Mesenteric fat pad (tissue), 1 donor: ENCODE data around the gene FZD7. TPM values are rescaled to one million over a fixed set of nuclear protein-coding genes. Genes with fewer than 3 reads are reported as not detected.

ENCODE experiments used
- DNase-seq: peaks from one replicate; pipeline ENCODE4 v3.0.0-alpha.2; 2020; ENCODE audit warnings: low spot score
- total RNA-seq: library from RNA; stranded (reverse); fragmentation: NEBNext Ultra II Directional; extraction: Animal tissue kit (Norgen Biotek cat#: 25700); gene quantifications from one replicate; pipeline ENCODE4 v1.2.1, GENCODE V29; 2021
- donor health status: DM: yes; HTN: yes; CAD: no.

FZD7 gene
- total RNA-seq, 1 donor from 2014 or later = 7.8 TPM

DNA sequence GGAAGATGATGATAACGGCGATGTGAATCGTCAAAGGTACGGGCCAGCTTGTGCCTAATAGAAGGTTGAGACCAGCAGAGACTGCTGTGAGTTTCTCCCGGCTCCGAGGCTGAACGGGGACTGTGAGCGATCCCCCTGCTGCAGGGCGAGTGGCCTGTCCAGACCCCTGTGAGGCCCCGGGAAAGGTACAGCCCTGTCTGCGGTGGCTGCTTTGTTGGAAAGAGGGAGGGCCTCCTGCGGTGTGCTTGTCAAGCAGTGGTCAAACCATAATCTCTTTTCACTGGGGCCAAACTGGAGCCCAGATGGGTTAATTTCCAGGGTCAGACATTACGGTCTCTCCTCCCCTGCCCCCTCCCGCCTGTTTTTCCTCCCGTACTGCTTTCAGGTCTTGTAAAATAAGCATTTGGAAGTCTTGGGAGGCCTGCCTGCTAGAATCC lies 3.0 kb downstream of the FZD7 start:
- DNase-seq = no peak

DNA sequence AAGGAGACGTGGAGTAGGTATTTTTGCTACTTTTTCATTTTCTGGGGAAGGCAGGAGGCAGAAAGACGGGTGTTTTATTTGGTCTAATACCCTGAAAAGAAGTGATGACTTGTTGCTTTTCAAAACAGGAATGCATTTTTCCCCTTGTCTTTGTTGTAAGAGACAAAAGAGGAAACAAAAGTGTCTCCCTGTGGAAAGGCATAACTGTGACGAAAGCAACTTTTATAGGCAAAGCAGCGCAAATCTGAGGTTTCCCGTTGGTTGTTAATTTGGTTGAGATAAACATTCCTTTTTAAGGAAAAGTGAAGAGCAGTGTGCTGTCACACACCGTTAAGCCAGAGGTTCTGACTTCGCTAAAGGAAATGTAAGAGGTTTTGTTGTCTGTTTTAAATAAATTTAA lies 3.4 kb downstream of the FZD7 start:
- no peak for DNase-seq

DNA sequence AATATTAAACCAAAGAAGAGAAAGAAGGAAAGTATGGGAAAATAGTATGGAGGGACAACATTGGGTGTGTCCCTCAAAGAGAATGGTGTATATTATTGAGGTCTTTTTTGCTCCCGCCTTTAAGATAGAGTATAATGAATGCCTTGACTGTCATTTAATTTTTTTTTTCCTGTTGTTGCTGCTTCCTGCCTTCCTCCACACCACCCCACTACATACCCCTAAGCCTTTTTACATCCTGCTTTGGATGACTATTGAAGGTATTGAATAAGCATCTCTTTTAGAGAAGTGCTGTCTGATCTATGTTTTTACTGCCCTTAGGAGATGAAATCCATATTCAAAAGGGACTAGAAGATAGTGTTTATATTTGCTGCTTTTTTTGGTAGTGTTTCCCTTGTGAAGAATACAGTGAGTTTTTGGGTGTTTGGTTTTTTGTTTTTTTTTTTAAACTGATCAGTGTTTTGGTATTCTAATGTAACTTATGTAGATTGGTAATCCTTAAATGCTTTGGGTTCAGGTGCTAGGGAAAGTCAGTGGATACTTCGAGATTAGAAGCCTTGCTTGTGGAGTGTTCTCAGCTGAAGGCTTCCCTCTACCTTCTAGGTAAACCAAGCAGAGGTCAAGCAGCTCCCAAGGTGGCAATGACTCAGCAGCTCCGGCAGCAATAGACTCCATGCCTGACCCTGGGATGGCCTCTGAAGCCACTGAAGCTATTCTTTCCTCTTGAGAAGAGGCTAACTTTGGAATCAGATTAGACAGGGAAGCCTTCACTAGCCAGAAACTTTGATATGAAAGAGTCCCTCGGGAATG lies 5.0 kb downstream of the FZD7 start:
- no peak for DNase-seq

DNA sequence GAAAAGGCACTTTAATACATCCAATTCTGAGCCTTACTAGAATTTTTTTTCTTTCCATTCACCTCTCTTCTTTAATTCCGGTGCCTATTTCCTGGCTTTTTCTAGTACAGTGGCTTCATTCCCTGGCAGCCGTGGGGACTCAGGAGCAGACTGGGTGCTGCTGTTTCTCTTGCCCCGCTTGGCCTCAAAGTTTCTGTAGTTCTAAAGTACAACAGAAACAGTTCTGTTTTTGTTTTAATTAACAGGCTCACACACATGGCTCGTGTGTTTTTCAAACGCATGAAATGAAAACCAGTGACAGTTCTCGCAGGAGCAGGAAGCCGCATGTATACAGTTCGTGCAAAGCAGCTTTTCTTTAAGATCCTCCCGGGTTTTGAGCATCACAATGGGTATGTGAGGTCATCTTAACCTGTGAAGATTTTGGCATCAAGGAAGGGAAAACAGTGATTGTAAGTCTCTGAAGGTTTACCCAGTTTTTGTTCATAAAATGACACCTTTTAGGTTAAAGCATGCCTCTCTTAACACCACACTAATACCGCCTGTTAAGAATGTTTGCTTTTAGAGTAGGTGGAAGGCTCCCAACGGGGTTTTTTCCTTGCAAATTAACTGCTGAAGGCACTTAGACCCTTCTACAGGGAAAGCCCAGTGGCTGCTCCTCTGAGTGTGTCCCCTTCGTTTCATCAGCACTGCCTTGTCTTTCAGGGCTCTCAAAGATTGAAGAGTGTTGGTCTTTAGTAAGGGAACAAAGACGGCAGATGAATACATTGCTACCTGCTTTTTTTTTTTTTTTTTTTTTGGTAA lies 5.8 kb downstream of the FZD7 start:
- DNase-seq = no peak

DNA sequence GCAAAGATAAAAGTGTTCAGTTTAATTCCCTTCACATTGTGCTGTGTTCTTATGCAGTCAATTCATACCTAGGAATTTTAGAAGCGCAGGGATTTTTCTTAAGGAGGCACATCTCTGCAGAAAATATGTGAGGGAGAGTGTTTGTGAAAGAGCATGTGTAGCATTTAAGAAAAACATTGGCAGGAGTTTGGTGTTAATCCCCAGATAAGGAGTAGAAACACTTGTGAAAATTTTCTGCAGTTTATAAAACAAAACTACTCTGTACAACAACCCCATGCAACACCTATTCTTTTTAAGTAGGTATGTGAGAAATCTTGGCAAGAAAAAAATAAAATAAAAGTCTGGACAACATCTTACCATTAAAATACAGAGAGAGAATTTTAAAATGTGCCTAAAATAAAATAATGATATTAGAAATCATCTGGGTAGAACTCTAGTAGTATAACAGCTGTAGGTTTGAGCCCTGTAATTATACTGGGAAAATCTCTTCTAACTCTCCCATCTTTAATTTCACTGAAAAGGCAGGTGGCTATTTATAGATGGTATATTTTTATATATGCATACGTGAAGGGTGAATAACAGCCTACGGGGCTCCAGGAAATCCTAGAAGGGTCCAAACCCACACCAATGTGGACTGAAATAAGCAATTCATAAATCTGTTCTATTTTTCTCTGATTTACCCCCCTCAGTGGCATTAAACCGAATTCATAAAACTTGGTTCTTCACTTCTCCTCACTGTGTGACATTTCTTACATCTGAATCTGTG lies 6.6 kb downstream of the FZD7 start:
- no peak for DNase-seq

DNA sequence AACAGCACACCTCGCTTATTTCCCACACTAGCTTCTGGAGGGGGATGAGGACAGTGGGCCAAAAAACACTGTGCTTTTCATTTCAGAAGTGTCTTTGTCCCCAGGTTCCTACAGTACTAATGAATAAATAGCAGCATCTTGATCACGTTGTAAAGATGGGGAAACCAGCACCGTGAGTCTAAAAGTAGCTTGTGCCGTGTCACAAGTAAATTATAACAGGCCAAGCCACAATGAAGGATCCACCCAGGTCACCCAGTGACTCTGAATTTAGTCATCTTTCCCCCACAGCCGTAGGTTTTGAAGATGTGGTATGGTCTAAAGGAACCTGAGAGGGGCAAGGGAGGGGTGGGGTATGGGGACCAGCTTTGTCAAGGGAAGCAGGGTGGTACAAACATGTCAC lies 8.8 kb downstream of the FZD7 start:
- DNase-seq = no peak

DNA sequence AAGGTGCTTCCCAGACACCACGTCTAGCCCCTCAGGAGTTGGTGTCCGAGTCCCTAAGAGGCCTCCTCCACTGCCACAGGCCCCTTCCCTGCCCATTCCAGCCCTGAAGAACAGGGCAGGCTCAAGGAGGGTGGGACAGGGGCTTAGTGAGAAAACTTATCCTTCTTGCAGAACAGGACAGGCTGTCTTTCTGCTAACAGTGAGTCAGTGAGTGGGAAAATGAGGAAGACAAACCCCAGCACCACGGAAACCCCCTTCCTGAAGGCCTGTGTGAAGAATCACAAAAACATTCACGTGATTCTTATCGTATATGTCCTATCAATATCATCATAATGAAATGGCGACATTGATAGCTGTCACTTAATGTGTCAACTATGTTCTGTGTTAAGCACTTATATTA lies 9.8 kb downstream of the FZD7 start:
- DNase-seq = no peak

DNA sequence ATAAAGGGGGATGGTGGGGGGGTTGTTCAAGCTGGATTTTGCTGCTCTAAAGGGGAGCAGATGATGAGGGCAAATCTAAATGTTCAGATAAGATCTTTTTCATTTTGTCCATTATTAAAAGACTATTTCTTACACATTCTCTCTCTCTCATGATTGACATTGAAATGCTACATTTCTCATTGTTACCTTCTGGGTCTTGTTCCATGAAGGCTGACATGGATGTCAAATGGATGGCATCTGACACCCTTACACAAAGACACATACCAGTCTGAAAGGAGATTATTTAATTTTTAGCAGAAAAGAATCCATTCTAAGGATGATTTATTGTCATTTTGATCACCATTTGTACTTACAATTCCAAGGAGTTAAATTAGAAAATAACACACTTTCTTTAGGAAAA lies 11.1 kb downstream of the FZD7 start:
- no peak for DNase-seq

DNA sequence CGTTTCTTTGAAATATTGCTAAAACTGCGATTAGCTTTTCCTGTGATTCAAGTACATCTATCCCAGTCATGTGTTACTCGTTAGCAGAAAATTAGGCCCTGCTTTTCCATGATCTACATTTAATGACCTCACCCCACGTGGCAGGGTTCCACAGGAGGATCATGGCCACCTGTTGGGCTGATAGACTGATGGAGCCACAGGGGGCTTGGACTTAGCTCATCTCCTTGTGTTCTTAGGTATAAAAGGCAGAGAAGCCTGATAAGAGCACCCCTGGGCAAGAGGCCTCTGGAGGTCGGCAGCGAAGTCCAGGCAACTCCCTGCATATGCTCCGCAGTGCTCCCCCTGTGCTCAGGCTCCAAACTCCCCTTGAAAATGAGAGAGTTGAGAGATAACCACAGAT lies 12.9 kb downstream of the FZD7 start:
- no peak for DNase-seq

DNA sequence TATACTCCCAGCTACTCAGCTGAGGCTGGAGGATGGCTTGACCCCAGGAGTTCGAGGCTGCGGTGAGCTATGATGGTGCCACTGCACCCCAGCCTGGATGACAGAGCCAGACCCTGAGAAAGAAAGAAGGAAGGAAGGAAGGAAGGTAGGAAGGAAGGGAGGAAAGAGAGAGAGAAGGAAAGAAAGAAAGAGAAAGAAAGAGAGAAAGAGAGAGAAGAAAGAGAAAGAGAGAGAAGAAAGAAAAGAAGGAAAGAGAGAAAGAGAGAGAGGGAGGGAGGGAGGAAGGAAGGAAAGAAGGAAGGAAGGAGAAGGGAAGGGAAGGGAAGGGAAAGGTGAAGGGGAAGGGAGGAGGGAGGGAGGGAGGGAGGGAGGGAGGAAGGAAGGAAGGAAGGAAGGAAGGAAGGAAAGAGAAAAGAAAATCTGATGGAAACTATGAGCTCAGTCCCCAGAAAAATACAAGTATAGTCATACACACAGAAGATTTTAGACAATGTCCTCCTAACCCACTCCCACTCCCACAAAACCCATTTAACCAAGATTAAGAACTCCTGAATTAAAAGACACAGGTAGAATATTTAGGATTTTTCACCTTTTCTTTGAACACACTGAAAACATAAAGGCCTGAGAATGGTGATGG lies 15.6 kb downstream of the FZD7 start:
- no peak for DNase-seq

DNA sequence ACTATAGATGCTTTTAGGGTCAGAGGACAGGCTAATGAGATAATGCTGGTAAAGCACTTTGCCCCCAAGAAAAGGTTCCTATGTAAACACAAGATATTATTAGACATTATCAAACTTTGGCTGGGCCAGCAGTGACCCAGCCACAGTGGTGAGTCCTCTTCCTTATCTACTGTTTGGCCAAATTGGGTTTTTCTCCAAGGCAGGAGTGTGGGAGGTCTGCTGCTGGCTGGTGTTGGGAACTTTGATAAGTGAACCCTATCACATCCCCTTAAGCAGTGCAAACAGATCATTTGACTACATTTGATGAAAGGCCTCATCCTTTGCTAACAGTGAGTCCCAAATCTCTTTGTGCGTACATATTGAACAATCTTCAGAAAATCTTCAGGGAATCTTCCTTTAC lies 16.2 kb downstream of the FZD7 start:
- no peak for DNase-seq

DNA sequence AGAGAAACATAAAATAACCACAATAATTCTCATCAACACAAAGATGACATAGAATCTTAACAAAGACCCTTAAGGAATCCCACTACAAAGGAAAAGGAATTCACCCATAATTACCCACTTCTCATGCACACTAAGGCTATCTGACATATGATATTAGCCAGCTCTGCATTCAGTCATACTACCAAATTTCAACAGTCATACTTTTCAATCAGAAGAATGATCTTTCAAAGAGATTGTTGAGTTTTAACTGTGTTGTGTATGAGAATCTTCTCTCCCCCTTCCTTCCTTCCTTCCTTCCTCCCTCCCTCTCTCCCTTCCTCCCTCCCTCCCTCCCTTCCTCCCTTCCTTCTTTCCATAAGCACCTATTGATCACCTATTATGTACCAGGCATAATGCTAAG lies 17.0 kb downstream of the FZD7 start:
- no peak for DNase-seq

DNA sequence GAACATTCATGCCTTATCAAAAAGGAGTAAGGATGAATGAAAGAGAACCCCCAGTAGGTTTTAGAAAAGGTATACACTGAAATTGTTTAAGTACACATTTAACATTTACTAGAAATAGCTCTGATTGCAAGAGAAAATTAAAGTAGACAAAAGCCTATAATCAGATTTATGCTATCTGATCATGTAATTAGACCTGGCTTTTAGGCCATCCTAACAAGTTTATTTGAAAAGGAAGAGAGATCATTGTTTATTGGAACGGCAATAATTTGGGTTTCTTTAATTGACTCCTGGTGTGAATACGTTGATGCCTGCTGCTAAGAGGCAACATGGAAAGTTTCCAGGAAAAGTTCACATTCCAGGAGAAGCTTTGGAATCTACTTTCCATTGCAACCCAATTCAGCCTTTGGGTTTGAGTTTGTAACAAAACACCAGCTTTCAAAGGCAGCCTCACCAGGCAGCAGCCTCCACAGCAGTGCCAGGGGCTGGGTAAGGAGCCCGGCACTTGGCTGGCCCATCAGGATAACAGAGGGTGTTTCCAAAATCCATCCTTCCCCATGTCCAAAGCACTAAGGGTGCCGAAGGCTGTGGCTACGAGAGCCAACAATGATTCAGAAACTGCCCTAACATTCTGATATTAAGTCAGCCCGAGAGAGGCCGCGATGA lies 18.0 kb downstream of the FZD7 start:
- DNase-seq = no peak

DNA sequence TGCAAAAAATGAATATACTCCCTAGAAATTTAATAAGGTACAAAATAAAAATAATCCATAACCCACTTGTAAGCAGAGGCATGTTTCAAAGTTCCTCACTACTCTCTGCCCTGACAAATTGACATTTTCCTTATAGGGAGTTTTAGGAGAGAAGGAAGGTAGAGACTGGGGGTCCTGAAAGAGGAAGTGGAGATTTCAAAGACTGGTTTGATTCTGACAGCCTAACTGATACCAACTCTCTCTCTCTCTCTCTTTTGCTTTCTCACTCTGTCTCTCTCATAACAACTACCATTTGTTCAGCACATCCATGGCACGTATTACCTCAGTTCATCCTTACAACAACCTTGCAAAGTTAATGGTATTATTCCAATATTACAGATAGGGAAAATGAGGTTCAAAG lies 18.6 kb downstream of the FZD7 start:
- no peak for DNase-seq

DNA sequence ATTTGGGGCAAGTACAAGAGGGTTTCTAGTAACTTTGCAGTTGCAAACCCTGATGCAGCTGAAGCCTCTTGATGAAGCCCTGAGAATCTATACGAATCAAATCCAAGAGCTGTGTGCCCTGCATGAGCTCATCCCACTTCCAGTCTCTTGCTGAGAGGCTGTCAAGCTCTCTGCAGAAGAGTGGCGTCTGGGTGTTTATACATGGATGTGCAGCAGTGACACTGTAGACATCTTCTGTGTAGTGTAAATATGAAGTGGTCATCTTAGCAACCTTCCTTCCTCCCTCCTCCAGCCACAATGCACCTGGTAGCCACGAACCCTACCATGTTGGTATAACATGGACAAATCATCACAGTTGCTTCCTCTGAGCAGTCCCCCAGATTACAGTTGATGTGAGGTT lies 21.0 kb downstream of the FZD7 start:
- no peak for DNase-seq

DNA sequence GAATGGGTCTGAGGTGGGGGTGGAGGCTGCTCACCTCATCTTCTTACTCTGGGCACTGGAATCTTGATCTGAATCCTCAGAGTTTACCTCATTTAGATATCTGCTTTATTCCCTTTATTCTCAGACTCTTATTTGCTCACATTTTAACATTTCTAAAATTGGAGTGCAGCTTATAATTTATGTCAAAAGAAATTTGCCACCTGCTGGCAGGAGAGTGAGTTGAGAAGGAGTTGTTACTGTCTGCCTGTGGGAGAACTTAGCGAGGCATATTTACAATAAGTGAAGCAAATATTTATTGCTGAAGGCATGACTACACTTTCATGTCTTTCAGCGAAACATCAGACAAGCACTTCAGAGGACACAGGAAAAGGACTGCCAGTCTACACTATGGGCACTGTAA lies 23.0 kb downstream of the FZD7 start:
- no peak for DNase-seq

DNA sequence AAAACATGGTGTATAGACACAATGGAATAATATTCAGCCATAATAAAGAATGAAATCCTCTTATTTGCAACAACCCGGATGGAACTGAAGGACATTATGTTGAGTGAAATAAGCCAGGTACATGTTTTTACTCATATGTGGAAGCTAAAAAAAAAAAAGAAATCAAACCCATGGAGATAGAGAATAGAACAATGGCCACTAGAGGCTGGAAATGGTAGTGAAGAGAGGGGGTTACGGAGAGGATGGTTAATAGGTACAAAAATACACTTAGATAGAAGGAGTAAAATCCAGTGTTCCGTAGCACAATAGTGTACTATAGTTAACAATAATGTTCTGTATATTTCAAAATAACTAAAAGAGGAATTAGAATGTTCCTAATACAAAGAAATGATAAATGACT lies 26.6 kb downstream of the FZD7 start:
- no peak for DNase-seq

DNA sequence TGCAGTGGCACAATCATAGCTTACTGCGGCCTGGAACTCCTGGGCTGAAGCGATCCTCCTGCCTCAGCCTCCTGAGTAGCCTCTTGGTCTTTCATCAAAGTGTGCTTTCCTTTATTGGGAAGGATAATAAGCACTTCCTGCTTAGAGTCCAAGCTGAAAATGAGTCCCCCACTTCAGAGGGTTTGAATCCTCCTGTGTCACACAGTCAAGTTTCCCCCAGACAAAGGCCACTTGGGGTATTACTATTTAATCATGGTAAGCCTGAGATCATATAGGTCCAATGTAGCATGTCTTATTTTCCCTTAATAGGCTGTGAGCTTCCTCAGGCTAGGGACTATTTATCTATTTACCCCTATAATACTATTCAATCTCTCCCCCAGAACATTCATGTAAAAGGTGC lies 28.0 kb downstream of the FZD7 start:
- no peak for DNase-seq

DNA sequence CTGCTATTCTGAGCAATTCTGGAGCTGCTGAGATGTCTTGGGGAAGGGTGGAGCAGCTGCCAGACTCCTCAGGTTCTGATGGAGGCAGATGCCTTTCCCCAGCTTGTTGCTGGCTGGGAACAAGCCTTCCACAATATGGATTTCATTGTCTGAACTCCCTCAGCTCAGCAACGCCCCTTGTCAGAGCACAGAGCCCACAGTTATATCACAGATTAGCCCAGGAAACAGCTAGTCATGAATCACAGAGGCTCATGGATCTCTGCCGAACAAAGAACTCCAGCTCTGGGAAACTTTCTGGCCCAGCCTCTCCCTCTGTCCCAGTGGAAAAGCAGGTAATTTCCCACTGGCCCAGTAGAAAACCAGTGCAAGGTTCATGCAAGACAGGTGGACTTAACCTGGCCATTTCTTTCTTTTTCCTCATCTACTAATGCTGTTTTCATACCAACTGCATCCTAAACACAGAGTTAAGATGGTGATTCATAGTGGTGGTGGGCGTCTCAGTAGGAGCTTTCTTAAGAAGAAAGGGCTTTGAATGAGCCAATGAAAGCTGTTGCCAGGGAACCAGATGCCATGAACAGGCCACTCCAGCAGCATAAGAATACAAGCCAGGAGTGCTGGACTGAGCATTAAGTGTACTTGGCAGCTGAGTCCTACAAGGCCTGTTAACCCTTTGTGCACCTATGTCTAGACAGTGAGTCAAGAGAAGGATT lies 30.7 kb downstream of the FZD7 start:
- DNase-seq = no peak

DNA sequence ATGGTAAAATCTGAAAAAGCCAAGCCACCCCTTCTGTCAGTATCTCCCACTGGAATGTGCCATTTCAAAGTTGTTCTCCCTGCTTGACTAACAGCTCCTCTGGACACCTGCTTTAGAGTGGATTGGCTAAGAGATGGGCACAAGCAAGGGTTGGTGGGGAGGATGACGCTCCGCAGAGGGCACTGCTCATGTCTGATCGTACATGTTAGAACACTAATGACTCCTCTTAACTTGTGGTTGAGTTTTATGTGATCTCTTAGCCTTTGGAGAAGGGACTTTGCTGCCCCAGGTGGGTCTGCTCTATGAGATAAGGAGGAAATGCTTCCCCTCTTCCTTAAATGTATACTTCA lies 31.2 kb downstream of the FZD7 start:
- DNase-seq = no peak
